Activated T-cell treated with anti-CD3 and anti-CD28 coated beads, Interleukin-2, amount 50 U/mL, for 1 hour (primary cell): ENCODE data around the gene NFATC2.

Experiments
- DNase-seq: peaks from one replicate; pipeline ENCODE4 v3.0.0-alpha.2; 2020

NFATC2 gene

GRCh38 chr20:51536116-51537069, 6.1 kb downstream of the NFATC2 start:
- no peak for DNase-seq

- DNase-seq, result no peak
Observed at GRCh38 chr20:51535674-51536073, 6.8 kb downstream of the NFATC2 start.

DNA sequence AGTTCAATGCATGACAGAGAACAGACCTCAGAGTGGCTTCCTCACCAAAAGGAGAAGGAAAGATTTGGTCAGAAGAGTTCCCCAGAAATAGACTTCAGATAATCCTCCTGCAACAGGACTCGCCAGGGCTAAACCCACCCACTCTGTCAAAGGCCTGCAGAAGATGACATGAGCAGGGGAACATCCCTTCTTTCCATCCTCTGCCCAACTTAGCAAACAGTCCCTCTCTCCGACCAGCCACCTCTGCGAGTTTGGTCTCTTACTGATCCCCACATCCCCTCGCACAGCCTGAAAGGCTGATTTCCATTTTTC, 7.5 kb downstream of the NFATC2 start:
- no peak for DNase-seq

- DNase-seq, result no peak
Observed at GRCh38 chr20:51533291-51534172, 9.0 kb downstream of the NFATC2 start.

- DNase-seq, result peak; percentile 41
Observed at GRCh38 chr20:51532577-51533191, 9.8 kb downstream of the NFATC2 start.

- DNase-seq, result no peak
Observed at GRCh38 chr20:51531712-51532456, 10.6 kb downstream of the NFATC2 start.

- DNase-seq, result peak; percentile 66
Observed at GRCh38 chr20:51531141-51531710, 11.3 kb downstream of the NFATC2 start.

DNA sequence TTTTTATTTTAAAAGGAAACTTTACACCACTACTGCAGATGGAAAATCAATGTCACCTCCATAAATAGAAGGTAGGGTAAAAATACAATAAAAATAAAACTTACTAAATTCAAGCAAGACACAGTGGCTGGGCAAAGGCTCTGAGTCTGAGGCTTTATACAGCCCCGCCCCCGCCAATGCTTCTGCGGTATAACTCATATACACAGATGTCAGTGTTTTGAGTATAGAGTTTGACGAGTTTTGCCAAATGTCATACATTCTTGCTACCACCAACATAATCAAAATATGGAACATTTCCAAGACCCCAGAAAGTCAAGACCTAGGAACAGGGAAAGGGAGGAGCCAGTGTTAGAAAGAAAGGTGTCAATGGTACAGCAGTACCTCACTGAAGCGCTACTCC, 12.8 kb downstream of the NFATC2 start:
- peak; percentile 67 for DNase-seq

- DNase-seq, result no peak
Observed at GRCh38 chr20:51529081-51529681, 13.3 kb downstream of the NFATC2 start.

DNA sequence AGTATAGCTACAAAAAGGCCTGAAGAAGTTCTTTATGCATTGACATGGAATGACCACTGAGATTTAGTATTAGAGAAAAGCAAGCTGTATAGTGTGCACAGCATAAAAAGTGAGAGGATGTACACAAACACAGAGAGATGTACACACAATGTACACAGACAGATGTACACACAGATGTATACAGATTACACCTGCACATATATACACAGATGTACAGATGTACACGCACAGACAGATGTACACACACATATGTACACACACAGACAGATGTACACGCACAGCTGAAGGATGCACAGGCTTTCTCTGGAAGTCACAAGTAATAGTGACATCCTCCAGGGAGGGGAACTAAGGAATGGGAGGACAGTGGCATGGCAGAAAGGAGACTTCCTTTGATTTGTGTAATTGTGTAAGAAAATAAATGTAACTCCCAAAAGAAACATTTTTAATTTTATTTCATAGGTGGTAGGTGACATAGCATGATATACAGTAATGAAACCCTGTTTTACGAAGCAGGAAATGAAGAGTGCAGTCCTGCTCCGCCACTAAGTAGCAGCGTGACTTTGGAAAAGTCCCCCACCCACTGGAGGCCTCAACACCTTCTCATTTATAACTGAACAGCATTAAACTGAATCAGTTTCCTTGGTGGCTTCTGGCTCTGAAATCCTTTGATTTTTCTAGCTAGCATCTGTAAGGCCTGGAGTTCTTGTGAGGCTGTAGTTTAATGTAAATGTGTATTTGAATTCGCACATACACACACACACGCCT, 14.1 kb downstream of the NFATC2 start:
- no peak for DNase-seq

DNA sequence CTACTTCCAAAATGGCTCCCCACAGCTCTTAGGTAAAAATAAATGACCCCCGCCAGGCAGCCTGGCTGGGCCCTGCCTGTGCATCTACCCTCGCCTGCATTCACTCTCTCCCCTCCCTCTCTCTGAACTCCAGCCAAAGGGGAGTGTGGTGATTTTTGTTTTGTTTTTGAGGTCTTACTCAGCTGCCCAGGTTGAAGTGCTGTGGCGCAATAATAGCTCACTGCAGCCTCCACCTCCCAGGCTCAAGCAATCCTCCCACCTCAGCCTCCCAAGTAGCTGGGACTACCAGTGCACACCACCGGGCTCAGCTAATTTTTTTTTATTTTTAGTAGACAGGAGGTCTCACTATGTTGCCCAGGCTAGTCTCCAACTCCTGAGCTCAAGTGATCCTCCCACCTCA, 15.8 kb downstream of the NFATC2 start:
- no peak for DNase-seq

- no peak for DNase-seq
Observed at GRCh38 chr20:51526106-51526470, 16.4 kb downstream of the NFATC2 start.

DNA sequence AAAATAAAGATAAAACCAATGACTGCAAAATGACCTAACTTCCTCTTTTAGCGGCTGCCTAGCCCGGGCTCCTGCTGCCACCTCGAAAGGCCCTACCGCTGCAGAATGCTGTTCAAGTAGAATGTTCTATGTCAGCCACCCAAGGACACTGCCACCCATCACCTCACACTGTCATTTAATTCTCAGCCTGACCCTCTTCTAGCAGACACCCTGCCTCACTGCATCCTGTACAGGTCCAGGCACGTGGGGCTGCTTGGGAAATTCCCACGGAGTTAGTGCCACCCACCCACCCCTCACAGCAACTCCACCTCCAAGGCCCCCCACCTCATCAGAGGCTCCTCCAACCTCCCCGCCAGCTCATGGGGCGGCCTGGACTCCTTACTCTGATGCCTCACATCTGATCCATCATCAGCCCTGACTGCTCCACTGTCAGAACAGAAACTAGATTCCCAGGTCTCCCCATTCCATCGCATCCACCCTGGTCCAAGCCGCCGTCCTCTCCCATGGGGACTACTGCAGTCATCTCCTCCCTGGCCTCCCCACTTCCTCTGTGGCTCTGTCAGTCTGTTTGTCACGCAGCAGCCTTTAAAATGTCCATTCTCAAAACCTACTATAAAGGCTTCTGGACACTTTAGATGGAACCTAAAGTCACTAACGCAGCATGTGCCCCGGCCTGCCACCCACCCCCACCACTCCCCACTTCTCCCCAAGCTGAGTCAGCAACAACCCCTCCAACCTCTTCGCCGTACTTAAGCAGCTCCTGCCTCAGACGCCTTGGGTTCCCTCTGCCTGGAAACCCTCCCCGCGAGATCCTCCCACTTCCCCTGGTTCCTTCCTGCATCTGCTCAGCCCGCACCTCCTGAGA, 17.0 kb downstream of the NFATC2 start:
- DNase-seq, result no peak

DNA sequence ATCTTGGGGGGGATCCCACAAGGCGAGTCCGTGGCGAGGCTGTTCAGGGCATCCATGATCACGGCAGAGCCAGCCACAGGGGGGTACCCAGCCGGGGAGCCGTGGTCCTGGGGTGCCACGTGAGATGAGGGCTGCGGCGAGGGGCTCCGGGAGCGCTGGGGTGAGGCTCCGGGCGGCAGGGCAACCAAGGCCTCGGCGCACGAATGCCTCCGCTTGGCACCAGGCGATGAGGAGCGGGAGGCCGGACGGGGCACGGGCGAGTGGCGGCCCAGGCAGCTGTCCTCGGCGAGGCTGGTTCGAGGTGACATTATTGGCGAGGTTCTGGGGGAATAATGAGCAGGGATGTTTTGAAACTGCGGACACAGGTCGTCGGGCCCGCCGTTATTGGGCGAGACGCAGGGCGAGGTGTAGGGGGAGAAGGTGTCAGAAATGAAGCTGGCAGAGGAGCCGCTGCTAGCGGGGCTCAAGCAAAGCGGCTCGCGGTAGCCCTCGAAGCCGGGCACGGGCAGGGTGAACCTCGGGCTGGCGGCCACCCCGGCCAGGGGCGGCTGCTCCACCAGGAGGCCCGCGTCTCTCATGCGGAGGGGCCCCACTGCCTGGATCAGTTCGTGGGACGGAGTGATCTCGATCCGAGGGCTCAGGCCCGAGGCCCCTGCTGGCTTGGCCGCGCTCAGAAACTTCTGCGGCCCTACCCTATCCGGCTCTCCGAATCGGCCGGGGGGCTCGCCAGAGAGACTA, 19.1 kb downstream of the NFATC2 start:
- DNase-seq, result no peak

- no peak for DNase-seq
Observed at GRCh38 chr20:51522207-51522606, 20.3 kb downstream of the NFATC2 start.

- DNase-seq, result no peak
Observed at GRCh38 chr20:51517839-51518238, 24.7 kb downstream of the NFATC2 start.

DNA sequence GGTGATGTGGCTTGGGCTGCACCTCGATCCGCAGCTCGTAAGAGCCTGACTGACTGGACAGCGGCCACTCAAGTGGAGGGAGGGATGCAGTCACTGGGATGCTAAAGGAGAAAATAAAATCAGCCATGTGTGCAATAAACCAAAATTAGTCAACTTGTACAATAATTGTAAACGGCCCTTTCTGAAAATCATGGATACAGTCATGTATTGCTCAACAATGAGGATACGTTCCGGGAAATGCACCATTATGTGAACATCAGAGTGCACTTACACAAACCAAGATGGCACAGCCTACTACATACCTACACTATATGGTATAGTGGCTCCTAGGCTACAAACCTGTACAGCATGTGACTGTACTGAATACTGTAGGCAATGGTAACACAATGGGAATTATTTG, 25.7 kb downstream of the NFATC2 start:
- DNase-seq, result no peak

DNA sequence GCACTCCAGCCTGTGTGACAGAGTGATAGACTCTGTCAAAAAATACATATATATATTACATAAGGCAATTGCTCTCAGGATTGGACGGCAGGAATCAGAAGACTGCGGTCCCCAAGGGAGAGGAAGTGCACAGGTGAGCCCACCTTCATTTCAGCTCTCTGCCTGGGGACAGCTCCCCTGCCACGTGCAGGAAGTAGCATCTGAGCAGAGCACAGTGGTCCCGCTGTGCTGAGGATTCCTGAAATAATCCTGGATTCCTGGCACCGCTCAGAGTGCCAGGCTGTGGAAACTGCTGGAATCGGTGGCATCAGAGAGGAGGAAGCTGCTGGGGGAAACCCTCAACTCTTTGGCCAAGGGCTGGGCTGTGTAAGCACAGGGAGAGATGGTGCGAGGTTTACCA, 27.7 kb downstream of the NFATC2 start:
- no peak for DNase-seq

- DNase-seq, result no peak
Observed at GRCh38 chr20:51514249-51514648, 28.3 kb downstream of the NFATC2 start.

DNA sequence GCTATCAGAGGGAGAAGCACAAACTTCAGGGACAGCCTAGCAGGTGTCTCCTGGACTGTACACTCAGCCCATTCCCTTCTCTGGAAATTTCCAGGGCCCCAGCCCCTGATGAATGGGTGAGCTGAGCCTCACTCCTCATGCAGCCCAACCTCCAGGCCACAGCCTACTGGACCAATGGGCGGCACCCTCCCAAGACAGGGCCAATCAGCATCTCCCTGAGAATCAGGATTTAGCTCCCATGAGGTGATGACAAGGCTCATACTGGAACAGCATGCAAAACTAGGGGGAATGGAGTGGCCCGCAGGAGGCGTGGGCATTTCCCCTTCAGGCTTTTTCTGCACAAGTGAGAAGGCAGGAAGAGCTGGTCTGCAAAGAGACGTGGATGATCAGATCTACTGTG, 29.0 kb downstream of the NFATC2 start:
- DNase-seq, result no peak
